Posterior cingulate gyrus (tissue), 11 donors: ENCODE data around the gene MORN5.

Experiments
- DNase-seq, 10 donors: peaks; one replicate each; pipeline versions ENCODE4 v3.0.0 to v3.0.0-alpha.2; 2020 to 2021; ENCODE audit warnings: mixed read lengths in 3 of 10
- intact Hi-C: fragments of 100-400 bp; cut with DNase I; formaldehyde crosslinking; loops from one replicate; pipeline ENCODE4 v1.15.1; 2023

The MORN5 gene

DNA sequence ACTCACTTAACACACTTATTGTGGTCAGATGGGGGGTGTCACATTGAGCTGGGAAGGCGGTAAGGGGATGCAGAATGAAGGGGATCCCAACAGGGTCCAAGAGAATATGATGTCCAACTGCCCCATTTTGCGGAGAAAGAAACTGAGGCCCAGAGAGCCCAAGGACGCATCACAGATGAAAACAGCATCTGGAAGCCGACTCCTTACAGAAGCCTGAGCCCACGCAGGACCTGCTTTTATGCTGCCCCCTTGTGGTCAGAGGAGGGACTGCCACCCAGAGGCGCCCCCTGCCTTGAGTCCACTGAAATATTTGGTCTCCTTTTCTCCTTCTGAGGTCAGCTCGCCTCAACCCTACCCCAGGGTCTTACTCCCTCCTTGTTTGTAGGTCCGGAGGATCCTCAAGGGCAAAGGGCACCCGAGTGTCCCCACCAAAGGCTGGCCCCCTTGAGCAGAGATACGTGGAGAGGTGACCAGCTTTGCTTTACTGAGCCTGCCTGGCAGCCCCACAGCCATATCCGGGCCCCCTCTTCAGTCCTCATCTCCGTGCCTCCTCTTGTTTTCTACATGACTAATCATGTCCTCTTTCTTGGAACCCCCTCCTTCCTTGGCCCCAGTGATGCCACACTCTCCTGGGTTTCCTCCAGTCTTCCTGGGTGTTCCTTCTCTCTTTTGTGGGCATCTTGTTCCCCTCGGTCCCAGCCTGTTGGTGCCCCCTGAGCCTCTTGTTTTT, 36.6 kb upstream of the MORN5 start:
- intact Hi-C loops = loop anchor here (1.0 to 10.0 kb wide), 4 partner anchors 24 to 692 kb away; partner anchors contain the start of genes MRRF and RBM18
- peak; percentile 54 to 97 (median 80) for DNase-seq

DNA sequence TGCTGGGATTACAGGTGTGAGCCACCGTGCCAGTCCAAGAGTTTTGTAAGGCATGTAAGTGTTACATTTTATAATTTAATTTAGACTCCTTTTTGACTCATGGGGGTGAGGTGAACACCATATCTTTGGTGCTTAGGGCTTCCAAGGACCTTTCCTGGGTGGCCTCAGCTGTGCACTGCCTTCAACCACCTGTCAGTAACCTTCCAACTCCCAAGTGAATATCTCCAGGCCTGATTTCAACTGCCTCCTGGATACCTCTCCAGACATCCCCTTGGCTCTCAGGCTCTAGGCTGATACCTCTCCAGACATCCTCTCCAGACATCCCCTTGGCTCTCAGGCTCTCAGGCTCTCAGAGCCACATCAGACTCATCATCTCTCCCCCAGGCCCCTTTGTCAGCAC, 35.7 kb upstream of the MORN5 start:
- intact Hi-C loops = loop anchor here (10.0 kb wide), 3 partner anchors 141 to 691 kb away; partner anchors contain the start of genes MRRF and RBM18
- peak in 1 of 10 donors; percentile 18 for DNase-seq

DNA sequence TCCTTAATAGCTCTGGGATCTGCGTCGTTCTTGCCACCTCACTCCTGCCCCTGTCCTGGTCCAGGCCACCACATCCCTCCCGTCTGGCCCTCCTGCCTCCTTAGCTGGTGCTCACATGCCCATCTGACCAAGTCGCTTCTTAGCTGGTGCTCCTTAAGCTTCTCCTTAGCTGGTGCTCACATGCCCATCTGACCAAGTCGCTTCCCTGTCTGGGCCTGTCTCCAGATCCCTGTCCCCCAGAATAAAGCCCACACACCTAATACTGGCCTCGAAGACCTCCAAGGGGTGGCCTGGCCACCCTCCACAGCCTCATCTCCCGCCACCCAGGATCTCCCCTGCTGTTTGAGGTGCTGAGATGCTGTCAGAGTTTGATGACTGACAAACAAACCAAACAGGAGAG, 35.2 kb upstream of the MORN5 start:
- intact Hi-C loops = loop anchor here (10.0 kb wide), 3 partner anchors 140 to 690 kb away; partner anchors contain the start of genes MRRF and RBM18
- DNase-seq = peak in 1 of 10 donors; percentile 12

DNA sequence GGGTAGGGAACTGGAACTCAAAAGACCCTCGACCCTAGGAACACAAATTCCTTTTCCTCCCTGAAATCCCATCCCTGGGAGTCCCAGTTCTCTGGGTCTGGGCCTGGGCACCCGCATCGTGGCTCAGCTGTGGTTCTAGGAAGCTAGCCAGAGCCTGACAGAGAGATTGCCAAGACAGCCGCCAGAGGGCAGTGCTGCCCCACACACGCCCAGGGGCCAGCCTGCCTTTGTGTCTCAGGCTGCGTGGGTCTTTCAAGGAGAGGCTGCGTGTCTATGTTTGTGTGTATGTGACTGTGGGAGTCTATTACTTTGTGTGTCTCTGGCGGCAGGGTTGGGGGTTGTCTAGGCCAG, 34.6 kb upstream of the MORN5 start:
- intact Hi-C loops = loop anchor here (1.0 to 10.0 kb wide), 5 partner anchors 140 to 690 kb away; partner anchors contain the start of genes MRRF and RBM18
- peak; percentile 75 to 99 (median 90) for DNase-seq

DNA sequence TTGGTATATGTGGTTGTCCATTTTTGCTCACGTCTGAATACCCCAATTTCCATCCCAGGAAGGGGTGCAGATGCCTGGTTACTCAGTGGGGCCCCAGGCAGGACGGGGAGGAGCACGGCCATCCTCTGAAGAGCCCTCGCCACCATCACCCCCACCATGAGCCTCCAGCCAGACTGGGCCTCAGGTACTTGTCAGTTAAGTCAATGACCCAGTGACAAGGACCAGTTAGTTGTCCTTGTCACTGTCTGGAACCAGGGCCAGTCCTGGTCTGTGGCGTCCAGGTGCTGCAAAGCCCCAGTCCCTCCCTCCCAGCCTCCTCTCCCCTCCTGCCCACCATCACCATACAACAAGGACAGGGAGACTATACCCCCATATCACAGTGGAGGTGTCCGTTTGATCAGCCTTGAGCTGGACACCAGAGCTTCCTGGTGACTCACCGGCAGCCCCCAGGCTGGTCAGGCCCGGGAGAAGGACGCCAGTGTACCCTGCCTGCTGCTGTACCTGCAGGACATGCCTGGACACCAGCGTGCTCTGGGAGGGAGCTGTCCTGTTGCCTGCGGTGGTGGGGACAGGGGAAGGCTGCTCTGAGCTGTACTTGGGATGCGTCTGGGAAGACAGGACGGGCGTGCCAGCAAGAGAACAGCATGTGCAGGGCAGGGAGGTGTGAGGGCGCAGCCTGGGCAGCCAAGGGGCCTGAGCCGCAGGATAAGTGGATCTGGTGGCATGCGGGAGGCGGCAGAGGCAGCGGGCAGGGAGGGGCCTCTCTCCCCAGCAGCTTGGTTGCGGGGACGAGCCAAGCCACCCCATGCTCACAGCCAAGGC, 34.0 kb upstream of the MORN5 start:
- DNase-seq = peak in 3 of 10 donors; percentile 73 to 88 (median 85)
- intact Hi-C loops = loop anchor here (1.0 to 10.0 kb wide), 5 partner anchors 139 to 689 kb away; partner anchors contain the start of genes MRRF and RBM18

DNA sequence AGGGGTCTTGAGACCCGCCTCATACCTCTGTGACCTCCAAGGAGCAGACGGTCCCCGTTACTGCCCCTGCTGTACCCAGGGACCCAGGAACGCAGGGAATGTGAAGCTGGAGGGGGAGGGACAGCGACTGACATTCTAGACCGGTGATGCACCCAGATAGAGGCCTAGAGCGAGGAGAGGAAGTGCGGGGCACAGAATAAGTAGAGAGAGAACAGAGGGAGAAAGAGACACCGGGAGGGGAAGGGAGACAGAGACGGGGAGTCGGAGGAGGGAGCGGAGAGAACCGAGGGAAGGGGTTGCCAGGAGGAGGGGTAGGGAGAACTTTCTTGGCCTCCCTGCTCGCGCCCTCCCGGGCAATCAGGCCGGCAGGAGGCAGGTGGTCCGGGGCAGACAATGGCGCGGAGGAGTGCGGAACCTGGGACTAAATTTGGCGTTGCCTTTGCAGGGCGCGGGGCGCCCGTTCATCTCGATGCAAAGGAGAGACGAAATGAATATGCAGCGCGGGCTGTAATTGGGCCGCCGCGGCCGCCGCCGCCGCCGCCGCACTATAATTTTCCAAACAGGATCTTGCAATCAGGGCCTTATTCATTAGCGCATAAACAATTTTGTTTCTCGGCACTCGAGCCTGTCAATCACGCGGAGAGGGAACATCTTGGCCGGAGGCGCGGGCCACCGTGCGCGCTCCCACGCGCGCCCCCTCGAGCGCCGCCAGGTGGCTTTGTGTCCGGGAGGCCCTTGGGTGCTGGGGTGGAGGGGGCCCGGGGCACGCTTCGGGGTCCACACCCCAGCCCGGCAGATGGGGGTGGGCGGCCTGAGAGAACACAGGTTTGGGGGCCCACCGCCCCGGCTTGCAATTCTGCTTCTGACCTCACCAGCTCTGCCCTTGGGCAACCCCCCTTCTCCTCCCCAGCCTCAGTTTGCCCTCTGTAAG, 33.1 kb upstream of the MORN5 start:
- DNase-seq = peak in 6 of 10 donors; percentile 38 to 91 (median 50)
- intact Hi-C loops = loop anchor here (5.0 to 10.0 kb wide), 4 partner anchors 138 to 688 kb away; partner anchors contain the start of genes MRRF and RBM18

DNA sequence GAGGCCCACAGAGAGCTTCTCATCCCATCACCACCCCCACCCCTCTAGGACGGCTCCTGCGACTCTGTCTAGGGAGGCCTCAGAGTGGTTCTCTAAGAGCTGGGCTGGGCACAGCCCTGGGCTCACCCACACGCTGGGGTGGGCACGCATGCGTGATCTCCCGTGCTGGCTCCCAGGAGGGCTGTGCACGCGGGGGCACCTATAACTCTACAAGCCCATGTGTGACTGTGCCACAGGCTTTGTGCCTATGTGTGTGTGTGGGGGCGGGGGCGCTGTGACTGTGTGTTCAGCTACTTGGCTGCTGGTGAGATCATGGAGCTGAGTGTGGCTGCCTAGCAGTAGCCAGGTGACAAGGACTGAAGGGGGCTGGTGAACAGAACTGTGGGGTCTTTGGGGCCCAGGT, 32.3 kb upstream of the MORN5 start:
- DNase-seq = peak in 9 of 10 donors; percentile 45 to 96 (median 85)
- intact Hi-C loops = loop anchor here (5.0 to 10.0 kb wide), 4 partner anchors 137 to 687 kb away; partner anchors contain the start of genes MRRF and RBM18

DNA sequence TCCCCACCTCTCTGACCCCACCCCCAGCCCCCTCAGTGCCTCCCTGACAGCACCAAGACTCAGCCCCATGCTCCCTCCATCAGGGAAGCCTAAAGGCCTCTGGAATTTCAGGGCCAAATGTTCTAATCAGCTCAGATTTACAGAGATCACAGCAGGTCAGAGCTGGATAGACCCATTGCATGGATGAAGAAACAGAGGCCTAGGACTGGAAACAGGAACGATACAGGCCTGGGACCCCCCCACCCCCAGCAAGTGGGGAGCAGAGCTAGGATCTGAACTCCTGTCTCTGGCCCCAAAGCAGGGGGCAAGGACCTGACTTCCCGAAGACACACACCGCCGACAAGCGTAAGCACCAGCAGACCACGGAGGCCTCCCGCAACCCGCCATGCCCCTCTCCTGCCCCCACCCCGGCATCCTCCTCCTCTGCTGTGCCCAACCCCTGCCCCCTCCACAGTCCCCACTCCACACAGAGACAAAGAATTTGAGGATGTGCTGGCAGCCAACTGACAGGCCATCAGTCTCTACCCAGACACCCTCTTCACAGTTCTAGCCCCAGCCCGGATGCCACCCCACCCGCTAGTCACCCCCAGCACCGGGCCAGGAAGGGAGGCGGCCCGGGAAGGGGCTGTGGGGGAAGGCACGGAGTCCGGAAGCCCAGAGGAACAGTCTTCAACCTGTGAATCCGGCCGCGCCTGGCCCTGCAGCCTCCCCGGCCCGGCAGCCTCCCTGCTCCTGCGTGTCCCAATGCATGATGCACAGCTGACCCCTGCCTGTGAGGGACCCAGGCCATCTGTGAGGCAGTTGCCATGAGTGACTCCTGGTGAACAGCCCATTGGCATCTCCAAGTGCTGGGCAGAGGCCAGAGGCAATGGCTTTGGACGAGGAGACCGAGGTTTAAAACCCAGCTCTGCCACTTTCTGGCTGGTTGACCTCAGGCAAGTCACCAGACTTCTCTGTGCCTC, 31.4 kb upstream of the MORN5 start:
- intact Hi-C loops = loop anchor here (5.0 to 10.0 kb wide), 4 partner anchors 137 to 687 kb away; partner anchors contain the start of genes MRRF and RBM18
- DNase-seq = peak in 1 of 10 donors; percentile 83

DNA sequence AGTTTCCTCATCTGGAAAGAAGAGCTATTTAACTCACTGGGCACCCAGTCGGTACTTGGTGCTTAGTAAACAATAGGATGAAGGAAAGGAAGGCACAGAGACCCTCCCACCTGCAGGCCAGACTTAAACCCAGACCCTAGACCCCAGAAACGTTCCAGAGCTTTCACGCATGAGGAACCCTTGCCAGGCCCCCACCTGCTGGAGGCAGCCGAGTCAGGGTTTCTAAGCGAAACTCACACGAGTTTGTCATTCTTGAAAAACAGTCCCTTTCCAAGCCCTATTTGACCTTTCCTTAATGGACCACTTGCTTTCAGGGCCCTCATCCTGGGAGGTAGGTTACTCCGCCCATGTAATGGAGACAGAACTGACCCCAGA, 30.8 kb upstream of the MORN5 start:
- DNase-seq = peak in 1 of 10 donors; percentile 50
- intact Hi-C loops = loop anchor here (5.0 to 10.0 kb wide), 4 partner anchors 136 to 686 kb away; partner anchors contain the start of genes MRRF and RBM18

DNA sequence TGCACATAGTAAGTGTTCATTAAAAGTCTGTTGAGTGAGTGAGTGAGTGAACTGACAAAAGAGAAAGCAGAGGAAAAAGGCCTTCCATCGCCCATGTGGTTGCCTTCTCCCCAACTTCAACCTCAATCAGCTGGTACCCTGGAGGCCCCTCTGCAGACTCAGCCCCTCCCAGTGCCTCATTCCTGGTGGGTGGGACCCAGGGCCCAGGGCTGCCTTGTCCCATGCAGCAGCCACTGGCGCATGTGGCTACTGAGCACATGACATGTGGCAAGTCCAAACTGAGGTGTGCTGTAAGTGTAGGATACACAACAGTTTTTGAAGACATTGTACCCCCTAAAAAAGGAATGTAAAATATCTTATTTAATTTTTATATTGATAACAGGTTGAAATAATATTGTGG, 29.7 kb upstream of the MORN5 start:
- DNase-seq = no peak
- intact Hi-C loops = loop anchor here (5.0 to 10.0 kb wide), 4 partner anchors 135 to 685 kb away; partner anchors contain the start of genes MRRF and RBM18

DNA sequence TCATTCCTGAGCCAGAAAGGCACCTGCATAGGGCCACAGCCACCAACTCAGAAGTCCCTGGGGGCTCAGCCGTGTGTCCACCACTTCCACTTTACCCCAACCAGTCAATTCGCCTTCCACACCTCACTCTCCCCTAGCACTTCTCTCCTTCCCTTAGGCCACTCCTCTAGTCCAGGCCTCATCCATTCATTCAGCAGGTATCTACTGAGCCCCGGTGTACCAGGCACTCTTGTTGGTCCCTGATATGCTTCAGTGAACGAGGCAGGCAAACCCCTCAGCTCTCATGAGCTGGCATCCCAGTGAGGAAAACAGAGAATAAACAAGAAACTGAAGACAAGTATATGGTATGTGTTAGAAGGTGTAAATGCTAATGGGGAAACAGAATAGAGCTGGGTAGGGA, 28.9 kb upstream of the MORN5 start:
- intact Hi-C loops = no loop called here

DNA sequence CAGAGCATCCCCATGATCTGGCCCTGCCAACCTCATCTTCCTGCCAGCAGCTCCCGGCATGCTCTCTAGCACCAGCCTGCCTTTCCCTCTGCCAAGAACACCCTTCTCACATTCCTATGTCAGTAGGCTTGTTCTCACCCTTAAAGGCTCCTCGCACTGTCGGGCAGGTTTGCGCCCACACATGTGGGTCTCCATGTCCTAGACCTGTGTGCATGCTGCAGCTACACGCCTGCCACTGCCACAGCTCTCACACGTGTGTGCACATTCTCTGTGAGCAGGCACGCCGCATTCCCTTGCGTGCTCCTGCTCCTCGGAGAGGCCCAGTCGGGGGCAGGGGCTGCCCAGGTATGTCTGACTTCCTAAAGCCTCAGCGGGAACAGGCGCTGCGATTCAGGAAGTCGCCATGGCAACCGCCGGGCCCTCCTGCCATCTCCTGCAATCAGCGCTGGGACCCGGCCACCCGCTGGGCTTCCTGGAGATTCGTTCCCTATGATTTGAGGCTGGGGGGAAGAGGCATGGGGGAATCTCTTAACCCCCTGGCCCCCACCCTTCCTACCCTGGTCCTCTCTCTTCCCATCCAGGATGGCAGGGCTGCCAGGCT, 28.2 kb upstream of the MORN5 start:
- intact Hi-C loops = no loop called here
- peak in 7 of 10 donors; percentile 40 to 91 (median 56) for DNase-seq

More for the DNA sequence above, 28.9 kb upstream of the MORN5 start:
- DNase-seq = no peak

DNA sequence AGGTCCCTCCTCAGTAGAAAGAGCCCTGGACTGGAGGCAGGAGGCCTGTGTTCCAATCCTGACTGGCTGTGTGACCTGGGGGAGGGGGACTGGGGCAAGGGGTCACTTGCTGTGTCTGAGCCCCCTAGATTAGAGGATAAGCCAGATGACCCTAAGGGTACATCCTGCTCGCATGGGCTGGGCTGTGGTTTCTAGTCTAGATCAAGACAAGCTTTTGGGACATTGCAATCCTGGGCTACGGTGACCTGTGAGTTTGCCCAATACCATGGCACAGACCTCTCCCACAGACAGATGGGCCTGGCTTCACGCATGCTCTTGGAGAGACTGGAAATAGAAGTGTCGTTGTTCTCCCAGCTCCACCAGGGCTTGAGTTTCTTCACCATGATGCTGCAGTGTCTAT, 27.2 kb upstream of the MORN5 start:
- no peak for DNase-seq
- intact Hi-C loops = no loop called here

DNA sequence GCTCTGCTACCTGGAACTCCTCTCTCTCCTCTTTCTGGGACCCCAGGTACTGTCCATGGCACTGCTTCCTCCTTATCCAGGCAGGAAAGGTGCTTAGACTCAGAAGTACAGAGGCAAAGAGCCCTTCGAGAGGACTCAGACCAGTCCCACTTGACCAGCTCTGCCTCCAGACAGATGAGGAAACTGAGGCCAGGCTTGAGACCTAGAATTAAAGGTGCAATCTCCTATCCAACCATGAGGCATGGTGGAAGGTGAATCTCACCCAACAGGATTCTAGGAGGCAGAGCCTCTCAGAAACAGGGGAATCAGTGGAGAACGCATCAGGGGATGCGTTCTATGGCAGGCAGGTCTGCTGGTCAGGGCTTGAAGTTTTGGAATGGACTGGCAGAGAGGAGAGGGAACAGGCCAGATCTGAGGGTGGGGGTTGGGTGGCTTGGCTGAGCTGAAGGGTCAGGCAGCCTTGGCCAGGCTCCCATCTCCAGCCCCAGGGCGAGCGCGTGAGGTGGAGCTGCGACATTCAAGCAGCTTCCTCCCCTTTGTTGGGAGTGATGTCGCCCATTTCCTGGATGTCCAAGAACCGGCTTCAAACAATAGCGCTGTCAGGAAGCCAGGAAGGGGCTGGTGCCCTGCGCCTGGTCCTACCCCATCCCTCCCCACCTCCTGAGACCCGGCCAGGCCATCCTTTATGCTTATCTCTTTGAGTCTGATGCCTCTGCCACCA, 26.3 kb upstream of the MORN5 start:
- intact Hi-C loops = no loop called here
- DNase-seq = peak in 1 of 10 donors; percentile 81

DNA sequence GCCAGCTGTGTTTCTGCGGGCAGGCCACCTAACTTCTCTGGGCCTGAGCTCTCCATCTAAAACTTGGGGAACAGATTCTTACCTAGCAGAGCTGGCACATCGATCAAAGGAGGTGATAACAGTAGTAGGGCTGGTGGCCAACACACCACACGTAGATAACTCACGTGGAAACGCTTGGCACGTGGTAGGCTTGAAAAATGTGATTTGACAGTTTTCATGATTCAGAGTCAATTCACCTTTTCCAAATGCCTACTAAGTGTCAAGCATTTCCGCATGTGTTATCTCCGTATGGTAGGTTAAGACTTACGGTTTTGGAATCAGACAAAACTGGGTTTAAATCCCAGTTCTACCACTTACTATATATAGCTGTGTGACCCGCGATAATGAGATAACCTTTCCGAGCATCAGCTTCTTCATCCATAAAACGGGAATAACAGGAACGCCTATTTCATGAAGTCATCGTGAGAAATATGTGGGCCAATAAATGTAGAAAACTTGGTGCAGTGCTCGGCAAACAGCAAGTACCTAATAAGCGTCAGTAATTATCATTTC, 25.6 kb upstream of the MORN5 start:
- intact Hi-C loops = no loop called here
- DNase-seq = no peak

DNA sequence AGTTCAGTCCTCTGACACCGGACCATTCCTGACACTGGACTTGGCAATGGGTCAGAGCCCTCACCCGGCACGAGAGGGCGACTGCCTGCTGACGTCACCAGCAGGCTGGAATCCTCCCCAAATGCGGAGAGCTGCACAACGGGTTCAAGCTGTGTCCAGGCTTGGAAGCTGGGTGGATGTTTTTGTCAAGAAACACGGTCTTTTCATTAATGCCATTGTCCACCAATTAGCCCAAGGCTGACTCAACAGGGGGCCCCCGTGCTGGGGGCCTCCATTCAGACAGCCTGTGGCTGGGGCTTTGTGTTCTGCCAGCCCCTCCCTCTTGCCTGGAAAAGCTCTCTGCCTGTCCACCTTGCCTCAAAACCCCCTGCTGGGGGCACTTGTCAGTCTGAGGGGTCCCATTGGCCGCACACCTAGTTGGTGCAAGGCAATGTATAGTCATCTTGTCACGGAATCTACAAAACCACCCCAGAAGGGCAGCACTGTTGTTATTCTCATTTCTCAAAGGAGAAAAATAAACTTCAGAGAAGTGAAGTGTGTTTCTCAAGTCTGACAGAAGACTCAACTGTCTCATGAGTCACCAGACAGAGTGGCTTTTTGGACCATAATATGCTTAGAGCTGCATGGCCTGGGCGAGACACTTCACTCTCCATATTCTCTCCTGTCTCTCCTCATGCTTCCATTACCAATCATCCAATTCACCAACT, 24.7 kb upstream of the MORN5 start:
- intact Hi-C loops = no loop called here
- DNase-seq = no peak

DNA sequence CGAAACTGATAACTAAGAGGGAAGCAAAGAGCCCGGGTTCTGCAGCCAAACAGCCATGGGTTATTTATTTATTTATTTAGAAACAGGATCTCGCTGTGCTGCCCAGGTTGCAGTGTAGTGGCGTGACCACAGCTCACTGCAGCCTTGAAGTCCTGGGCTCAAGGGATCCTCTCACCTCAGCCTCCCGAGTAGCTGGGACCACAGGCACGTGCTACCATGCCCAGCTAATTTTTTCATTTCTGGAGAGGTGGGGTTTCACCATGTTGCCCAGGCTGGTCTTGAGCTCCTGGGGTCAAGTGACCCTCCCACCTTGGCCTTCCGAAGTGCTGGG, 24.2 kb upstream of the MORN5 start:
- intact Hi-C loops = no loop called here
- peak in 1 of 10 donors; percentile 51 for DNase-seq
